ENCODE results near the gene WDR62. TPM values are rescaled to one million over a fixed set of nuclear protein-coding genes. Genes with fewer than 3 reads are reported as not detected.

WDR62 gene
- polyA plus RNA-seq, 4 donors = 0.22 to 5.0 (median 1.4) TPM

Other genes starting within 250 kb of the WDR62 start
- under 1 TPM in 2 of 4 donors, not detected in 2; 0.24 to 0.54 TPM for gene PRODH2, start 242.1 kb upstream of the WDR62 start, polyA plus RNA-seq
- under 1 TPM in 2 of 4 donors, not detected in 2; 0.06 to 0.52 TPM for gene NPHS1, start 202.4 kb upstream of the WDR62 start, polyA plus RNA-seq
- gene KIRREL2, start 198.0 kb upstream of the WDR62 start, polyA plus RNA-seq = under 1 TPM in 2 of 4 donors, not detected in 2; 0.10 to 0.62 TPM
- 10 to 100 TPM in 1 of 4 donors, 1 to 10 TPM in 2, not detected in 1; 3.6 to 13.8 (median 4.7) TPM for gene APLP1, start 186.3 kb upstream of the WDR62 start, polyA plus RNA-seq
- gene NFKBID, start 154.4 kb upstream of the WDR62 start, polyA plus RNA-seq = 1 to 10 TPM; 5.1 to 7.6 (median 6.4) TPM
- gene HCST, start 152.4 kb upstream of the WDR62 start, polyA plus RNA-seq = 10 to 100 TPM in 2 of 4 donors, 1 to 10 TPM in 2; 2.7 to 17.6 (median 11.0) TPM
- 100 to 1,000 TPM in 1 of 4 donors, 10 to 100 TPM in 3; 15.9 to 128 (median 63.8) TPM for gene TYROBP, start 146.6 kb upstream of the WDR62 start, polyA plus RNA-seq
- gene LRFN3, start 118.5 kb upstream of the WDR62 start, polyA plus RNA-seq = 10 to 100 TPM in 2 of 4 donors, 1 to 10 TPM in 2; 3.5 to 11.7 (median 8.7) TPM
- 10 to 100 TPM; 27.8 to 58.4 (median 36.4) TPM for gene SDHAF1, start 59.7 kb upstream of the WDR62 start, polyA plus RNA-seq
- gene SYNE4, start 46.1 kb upstream of the WDR62 start, polyA plus RNA-seq = 10 to 100 TPM in 1 of 4 donors, 1 to 10 TPM in 3; 3.0 to 16.0 (median 3.7) TPM
- gene ALKBH6, start 40.7 kb upstream of the WDR62 start, polyA plus RNA-seq = 10 to 100 TPM; 14.3 to 19.7 (median 15.6) TPM
- gene CLIP3, start 22.0 kb upstream of the WDR62 start, polyA plus RNA-seq = 1 to 10 TPM in 3 of 4 donors, under 1 TPM in 1; 0.45 to 7.5 (median 4.6) TPM
- 1 to 10 TPM; 5.3 to 8.9 (median 6.6) TPM for gene THAP8, start 612 bp upstream of the WDR62 start, polyA plus RNA-seq
- gene OVOL3, start 56.2 kb downstream of the WDR62 start, polyA plus RNA-seq = not detected
- gene POLR2I, start 60.0 kb downstream of the WDR62 start, polyA plus RNA-seq = 10 to 100 TPM; 46.5 to 77.5 (median 66.5) TPM
- 100 to 1,000 TPM in 3 of 4 donors, 10 to 100 TPM in 1; 75.0 to 133 (median 113) TPM for gene TBCB, start 60.6 kb downstream of the WDR62 start, polyA plus RNA-seq
- 1,000 to 10,000 TPM in 1 of 4 donors, 100 to 1,000 TPM in 3; 600 to 1,094 (median 775) TPM for gene CAPNS1, start 85.2 kb downstream of the WDR62 start, polyA plus RNA-seq
- 10 to 100 TPM in 2 of 4 donors, 1 to 10 TPM in 2; 1.3 to 26.2 (median 9.9) TPM for gene COX7A1, start 97.5 kb downstream of the WDR62 start, polyA plus RNA-seq
- gene ZNF565, start 159.8 kb downstream of the WDR62 start, polyA plus RNA-seq = 1 to 10 TPM; 1.6 to 4.8 (median 2.8) TPM
- gene ZNF146, start 160.2 kb downstream of the WDR62 start, polyA plus RNA-seq = 10 to 100 TPM; 18.4 to 71.6 (median 25.7) TPM